ENCODE measurements around the gene HUNK.
A peak's percentile ranks its signal among the peaks of the same experiment; 100 is the strongest.

HUNK gene

DNA sequence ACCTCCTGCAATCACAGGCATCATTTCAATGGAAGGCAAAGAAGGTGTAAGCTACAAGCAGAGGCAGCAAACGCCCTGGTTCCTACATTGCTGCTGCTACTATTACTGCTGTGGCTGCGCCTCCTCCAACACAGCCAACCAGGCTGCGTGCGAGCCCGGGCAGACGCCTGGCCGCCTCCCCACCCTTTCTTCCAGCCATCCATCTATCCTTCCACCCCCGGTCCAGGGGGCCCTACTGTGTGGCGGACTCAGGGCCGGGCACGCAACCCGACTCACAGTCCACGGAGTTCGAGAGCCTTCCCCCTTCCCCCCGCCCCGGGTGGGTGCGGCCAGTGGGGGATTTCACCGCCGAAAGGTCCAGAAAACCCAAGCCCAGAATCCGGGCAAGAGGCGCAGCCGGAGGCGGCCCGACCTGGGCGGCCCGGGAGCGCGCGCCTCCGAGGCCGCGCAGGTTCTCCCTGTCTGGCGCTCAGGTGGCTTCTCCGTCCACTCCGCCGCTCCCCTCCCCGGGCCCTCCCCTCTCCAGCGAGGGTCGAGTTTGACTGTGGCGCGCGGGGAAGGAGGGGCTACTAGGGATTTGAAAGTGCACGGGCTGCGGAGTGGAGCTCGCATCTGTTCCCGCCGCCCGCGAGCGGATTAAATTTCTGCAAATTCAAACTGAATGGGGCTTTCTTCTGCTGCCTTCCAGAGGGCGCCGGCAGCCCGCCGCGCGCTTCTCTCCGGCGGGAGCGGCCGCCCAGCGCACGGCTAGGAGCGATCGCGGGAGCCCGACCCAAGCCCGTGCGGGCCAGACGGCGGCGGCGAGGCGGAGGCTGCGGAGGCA lies at the start of gene HUNK:
TSS of gene HUNK (plus strand) at position 569 of the 823 bp plus-strand sequence. CDS start 655 bp downstream, outside the sequence.
- no peak for TF ChIP-seq CTCF (IDR thresholded peaks at IDR 0.05; ENCODE audit: insufficient read depth, low read depth, low read length, missing control alignments)
- H3K4me3 ChIP-seq (ENCODE audit: low read length), result peak within 1 kb of the TSS; percentile 26

GRCh38 chr21:31829736-31830472 lies 42.9 kb upstream of the HUNK start:
- H3K4me3 ChIP-seq (ENCODE audit: low read length), result no peak overlapping the region
- TF ChIP-seq CTCF (IDR thresholded peaks at IDR 0.05; ENCODE audit: insufficient read depth, low read depth, low read length, missing control alignments), result no peak
- DNase-seq (ENCODE audit: low read depth), result no peak

More for the DNA sequence above, at the start of gene HUNK:
- peak; percentile 22 for DNase-seq (ENCODE audit: low read depth)

DNA sequence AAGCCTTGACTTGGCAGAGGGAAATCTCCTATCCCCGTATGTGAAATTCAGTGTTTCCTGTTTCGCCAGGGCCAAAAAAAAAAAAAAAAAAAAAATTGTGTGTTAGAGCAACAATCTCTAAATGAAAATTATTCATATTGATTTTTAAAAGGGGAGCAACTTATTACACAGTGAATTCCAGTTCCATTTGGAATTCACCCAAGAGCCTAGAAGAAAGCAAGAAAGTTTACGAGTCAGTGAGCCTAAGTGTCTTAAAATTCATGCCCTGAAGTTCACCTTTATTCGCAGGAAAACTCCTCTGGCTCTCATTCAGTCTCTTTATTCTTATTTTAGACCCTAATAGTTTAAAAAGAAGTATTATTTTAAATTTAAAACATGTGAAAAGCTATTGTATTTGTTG lies 42.1 kb upstream of the HUNK start:
- TF ChIP-seq CTCF (IDR thresholded peaks at IDR 0.05; ENCODE audit: insufficient read depth, low read depth, low read length, missing control alignments), result no peak
- no peak for DNase-seq (ENCODE audit: low read depth)
- H3K4me3 ChIP-seq (ENCODE audit: low read length), result no peak overlapping the region

GRCh38 chr21:31837041-31837440 lies 35.8 kb upstream of the HUNK start:
- DNase-seq (ENCODE audit: low read depth), result no peak
- no peak overlapping the region for H3K4me3 ChIP-seq (ENCODE audit: low read length)
- no peak for TF ChIP-seq CTCF (IDR thresholded peaks at IDR 0.05; ENCODE audit: insufficient read depth, low read depth, low read length, missing control alignments)

GRCh38 chr21:31837618-31838390 lies 35.0 kb upstream of the HUNK start:
- no peak for DNase-seq (ENCODE audit: low read depth)
- TF ChIP-seq CTCF (IDR thresholded peaks at IDR 0.05; ENCODE audit: insufficient read depth, low read depth, low read length, missing control alignments), result no peak
- H3K4me3 ChIP-seq (ENCODE audit: low read length), result no peak overlapping the region

DNA sequence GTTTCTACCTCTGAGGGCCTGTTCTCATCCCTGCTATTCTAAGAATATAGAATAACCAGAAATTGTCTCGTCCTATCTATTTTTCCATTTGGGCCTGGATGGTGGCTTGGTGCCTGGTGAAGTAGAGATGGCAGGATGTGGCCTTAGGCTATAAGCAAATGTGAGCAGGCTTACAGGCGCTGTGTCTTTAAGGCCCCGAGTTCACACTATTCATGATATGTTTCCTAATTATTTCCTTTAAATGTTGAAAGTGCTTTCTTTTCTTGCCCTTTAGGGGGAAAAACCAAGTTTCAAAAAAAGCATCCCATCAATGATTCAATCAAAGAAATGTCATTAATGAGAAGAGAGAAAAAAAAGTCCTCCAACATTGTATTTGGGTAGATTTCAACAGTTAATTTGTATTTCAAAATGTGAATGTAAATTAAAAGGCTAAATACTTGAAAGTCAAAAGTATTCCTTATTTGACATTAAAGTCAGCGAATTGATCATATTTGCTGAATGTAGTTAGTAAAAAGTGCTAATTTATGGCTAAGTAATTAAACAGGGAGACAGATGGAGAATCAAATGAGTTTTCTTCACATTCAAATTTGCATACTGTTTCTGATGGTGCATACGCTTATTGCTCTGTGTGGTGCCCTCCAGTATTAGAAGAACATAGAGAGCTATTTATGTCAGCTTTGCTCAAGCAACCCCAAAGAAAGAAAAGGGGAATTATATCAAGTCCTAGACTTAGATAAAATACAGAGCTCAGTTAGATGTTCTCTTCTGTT lies 34.0 kb upstream of the HUNK start:
- no peak for DNase-seq (ENCODE audit: low read depth)
- no peak for TF ChIP-seq CTCF (IDR thresholded peaks at IDR 0.05; ENCODE audit: insufficient read depth, low read depth, low read length, missing control alignments)
- no peak overlapping the region for H3K4me3 ChIP-seq (ENCODE audit: low read length)
